ENCODE measurements around the gene C3.

- TF ChIP-seq GATA2 (IDR thresholded peaks at IDR 0.05; ENCODE audit: low read depth, low read length) (no peak), GATA3 (IDR thresholded peaks at IDR 0.05; ENCODE audit: low read depth, low read length) (no peak)
Measured at GRCh38 chr19:6677495-6677882, 43.0 kb downstream of the C3 start.

All from SH-SY5Y (cell line).